Nephron progenitor cell (in vitro differentiated cells): ENCODE measurements around the gene ZEB2.
A peak's percentile ranks its signal among the peaks of the same experiment; 100 is the strongest.

Experiments used
- DNase-seq: peaks from one replicate; pipeline ENCODE4 v3.0.0; 2021
- H3K27ac Mint-ChIP-seq: 2 replicates; pipeline ENCODE4 v1.8.0; 2021; ENCODE audit warnings: mild to moderate bottlenecking, moderate library complexity, mixed read lengths
- H3K27me3 Mint-ChIP-seq: 2 replicates; pipeline ENCODE4 v1.8.0; 2021; ENCODE audit warnings: mild to moderate bottlenecking, low read depth, mixed read lengths; ENCODE audit not compliant: poor library complexity
- H3K36me3 Mint-ChIP-seq: 2 replicates; pipeline ENCODE4 v1.8.0; 2021; ENCODE audit warnings: low read depth, mixed read lengths
- H3K4me1 Mint-ChIP-seq: 2 replicates; pipeline ENCODE4 v1.8.0; 2021; ENCODE audit warnings: mixed read lengths
- H3K4me3 Mint-ChIP-seq: 2 replicates; pipeline ENCODE4 v1.8.0; 2021; ENCODE audit warnings: mild to moderate bottlenecking, moderate library complexity, mixed read lengths
- H3K9me3 Mint-ChIP-seq: 2 replicates; pipeline ENCODE4 v1.8.0; 2021; ENCODE audit warnings: mild to moderate bottlenecking, moderate library complexity, mixed read lengths
- TF ChIP-seq, protein P1 (sequence below): fragments of 200-600 bp; sonication (generic); IDR thresholded peaks from 2 replicates; pipeline ENCODE4 v1.5.0; 2021; ENCODE audit warnings: antibody characterized with exemption

ZEB2 gene

DNA sequence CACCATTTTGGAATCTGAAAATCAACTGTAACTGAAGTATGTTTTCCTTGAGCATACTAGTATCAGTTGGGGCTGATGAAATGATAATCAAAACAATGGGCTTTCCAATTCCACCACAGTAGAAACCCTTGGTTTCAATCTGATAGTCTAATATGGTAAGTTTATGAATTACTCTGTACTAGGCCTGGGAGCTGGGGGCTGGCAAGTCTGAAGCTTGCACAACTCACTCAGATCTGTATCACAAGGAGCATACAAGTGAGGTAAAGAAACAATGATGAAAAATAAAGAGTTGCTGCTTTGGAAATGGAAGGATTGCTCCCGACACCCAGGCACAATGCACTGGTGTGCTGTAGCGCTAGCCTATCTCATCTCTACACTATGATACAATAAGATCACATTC is 19.4 kb downstream of the ZEB2 start:
- no peak for DNase-seq
- TF ChIP-seq, protein P1, sequence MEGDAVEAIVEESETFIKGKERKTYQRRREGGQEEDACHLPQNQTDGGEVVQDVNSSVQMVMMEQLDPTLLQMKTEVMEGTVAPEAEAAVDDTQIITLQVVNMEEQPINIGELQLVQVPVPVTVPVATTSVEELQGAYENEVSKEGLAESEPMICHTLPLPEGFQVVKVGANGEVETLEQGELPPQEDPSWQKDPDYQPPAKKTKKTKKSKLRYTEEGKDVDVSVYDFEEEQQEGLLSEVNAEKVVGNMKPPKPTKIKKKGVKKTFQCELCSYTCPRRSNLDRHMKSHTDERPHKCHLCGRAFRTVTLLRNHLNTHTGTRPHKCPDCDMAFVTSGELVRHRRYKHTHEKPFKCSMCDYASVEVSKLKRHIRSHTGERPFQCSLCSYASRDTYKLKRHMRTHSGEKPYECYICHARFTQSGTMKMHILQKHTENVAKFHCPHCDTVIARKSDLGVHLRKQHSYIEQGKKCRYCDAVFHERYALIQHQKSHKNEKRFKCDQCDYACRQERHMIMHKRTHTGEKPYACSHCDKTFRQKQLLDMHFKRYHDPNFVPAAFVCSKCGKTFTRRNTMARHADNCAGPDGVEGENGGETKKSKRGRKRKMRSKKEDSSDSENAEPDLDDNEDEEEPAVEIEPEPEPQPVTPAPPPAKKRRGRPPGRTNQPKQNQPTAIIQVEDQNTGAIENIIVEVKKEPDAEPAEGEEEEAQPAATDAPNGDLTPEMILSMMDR, result no peak
- Mint-ChIP-seq H3K4me1 (peaks cover 84% of the 10 kb centered on the region), H3K36me3 (peaks cover 25% of the 10 kb centered on the region), H3K9me3 (no peaks in the 10 kb centered on the region), H3K27me3 (peaks cover 3% of the 10 kb centered on the region), H3K4me3 (no peak overlapping the region), H3K27ac (peak overlapping the region; percentile 37)

- TF ChIP-seq, protein P1, result no peak
- H3K4me3 Mint-ChIP-seq, result peak overlapping the region; percentile 39
- peaks cover 38% of the 10 kb centered on the region for H3K36me3 Mint-ChIP-seq
- DNase-seq, result no peak
- H3K4me1 Mint-ChIP-seq, result peaks cover 75% of the 10 kb centered on the region
- no peaks in the 10 kb centered on the region for H3K9me3 Mint-ChIP-seq
- peak overlapping the region; percentile 65 for H3K27ac Mint-ChIP-seq
- peaks cover 3% of the 10 kb centered on the region for H3K27me3 Mint-ChIP-seq
Observed at GRCh38 chr2:144498277-144498676, 21.6 kb downstream of the ZEB2 start.

GRCh38 chr2:144496977-144497598 is 22.8 kb downstream of the ZEB2 start:
- H3K4me3 Mint-ChIP-seq, result no peak overlapping the region
- DNase-seq, result no peak
- peak overlapping the region; percentile 89 for H3K27ac Mint-ChIP-seq
- no peaks in the 10 kb centered on the region for H3K9me3 Mint-ChIP-seq
- peaks cover 3% of the 10 kb centered on the region for H3K27me3 Mint-ChIP-seq
- H3K36me3 Mint-ChIP-seq, result peaks cover 50% of the 10 kb centered on the region
- peaks cover 71% of the 10 kb centered on the region for H3K4me1 Mint-ChIP-seq
- TF ChIP-seq, protein P1, result no peak

DNA sequence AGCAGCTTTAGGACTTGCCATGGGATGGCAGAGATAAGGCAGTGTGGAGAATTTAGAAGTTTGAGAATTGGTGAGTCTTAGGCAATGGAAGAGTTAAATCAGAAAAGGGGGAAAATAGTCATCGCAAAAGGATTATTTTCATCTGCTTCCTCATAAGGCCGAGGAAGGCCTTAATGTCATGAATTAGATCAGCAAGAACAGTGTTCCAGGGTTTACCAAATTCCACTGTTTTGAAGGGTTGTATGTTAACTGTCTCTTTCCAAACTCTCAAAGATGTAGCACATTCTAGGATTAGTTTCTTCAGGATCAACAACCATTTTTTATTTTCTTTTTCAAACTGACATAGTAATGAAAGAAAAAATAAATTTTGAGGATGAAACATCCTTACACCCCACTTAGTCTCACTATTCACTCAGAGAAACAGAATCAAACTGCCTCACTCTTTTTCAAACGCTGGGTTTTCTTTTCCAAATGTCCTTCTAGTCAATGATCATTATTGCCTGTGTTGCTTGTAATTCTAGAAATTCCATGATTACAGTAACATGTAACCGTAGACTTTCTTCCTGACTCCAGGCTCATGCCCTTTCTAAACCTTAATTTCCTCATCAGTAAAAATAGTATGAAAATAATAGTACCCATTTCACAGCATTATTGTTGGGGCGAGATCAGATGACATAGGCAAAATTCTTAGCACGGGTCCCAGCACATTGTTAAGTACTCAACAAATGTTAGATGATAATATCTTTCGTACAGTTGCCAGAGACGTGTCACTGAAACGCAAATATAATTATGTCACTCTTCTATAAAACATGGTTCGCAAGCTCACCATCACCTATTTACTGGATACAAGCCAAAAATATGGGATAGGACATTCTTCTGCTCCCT is 23.6 kb downstream of the ZEB2 start:
- no peak for DNase-seq
- Mint-ChIP-seq H3K9me3 (no peaks in the 10 kb centered on the region), H3K27me3 (peaks cover 3% of the 10 kb centered on the region), H3K4me1 (peaks cover 64% of the 10 kb centered on the region), H3K4me3 (no peak overlapping the region), H3K27ac (peak overlapping the region; percentile 89), H3K36me3 (peaks cover 58% of the 10 kb centered on the region)
- TF ChIP-seq, protein P1, result no peak

GRCh38 chr2:144495227-144496091 is 24.5 kb downstream of the ZEB2 start:
- Mint-ChIP-seq H3K36me3 (peaks cover 58% of the 10 kb centered on the region), H3K4me1 (peaks cover 56% of the 10 kb centered on the region), H3K27me3 (peaks cover under 1% of the 10 kb centered on the region), H3K4me3 (no peak overlapping the region), H3K27ac (peak overlapping the region; percentile 81), H3K9me3 (no peaks in the 10 kb centered on the region)
- TF ChIP-seq, protein P1, result no peak
- DNase-seq, result no peak
